H1 (cell line): ENCODE results near the gene FMO4. TPM values are rescaled to one million over a fixed set of nuclear protein-coding genes. Genes with fewer than 3 reads are reported as not detected.

Experiments
- CTCF ChIA-PET: fragments of 300-600 bp; sonication (Branson Sonifier 250); formaldehyde crosslinking; loops from one replicate; lab custom pipeline; 2021; ENCODE audit not compliant: partially characterized antibody; lab: Charles Lee
- POLR2A ChIA-PET: fragments of 300-600 bp; sonication (Branson Sonifier 250); formaldehyde crosslinking; loops from one replicate; lab custom pipeline; 2021; ENCODE audit warnings: inconsistent platforms; ENCODE audit not compliant: partially characterized antibody; lab: Charles Lee
- DNase-seq, 2 experiments: peaks; one replicate each; pipeline versions ENCODE4 v3.0.0 to v3.0.0-alpha.2; 2010 to 2022; ENCODE audit warnings: low spot score in 2 of 2, low read depth in 1 of 2, mixed read lengths in 1 of 2
- FAIRE-seq: peaks from 2 replicates; lab custom pipeline; 2011; peaks lifted over from hg19 to GRCh38; lab: Jason Lieb, UNC
- H2AFZ ChIP-seq: 2 replicates; pipeline ENCODE4 v1.8.1; 2012; ENCODE audit warnings: low read length, inconsistent platforms
- H2AK5ac ChIP-seq: 2 replicates; pipeline ENCODE4 v1.6.1; 2013; ENCODE audit warnings: low read depth, low read length
- H2BK120ac ChIP-seq: replicated peaks from 2 replicates; pipeline ENCODE3; 2013; ENCODE audit warnings: low read depth, low read length, inconsistent platforms
- H2BK12ac ChIP-seq: 2 replicates; pipeline ENCODE4 v1.6.1; 2013; ENCODE audit warnings: low read depth, low read length
- H2BK15ac ChIP-seq: 2 replicates; pipeline ENCODE4 v1.6.1; 2013; ENCODE audit warnings: low read length
- H2BK20ac ChIP-seq: 2 replicates; pipeline ENCODE4 v1.6.1; 2013; ENCODE audit warnings: low read length
- H2BK5ac ChIP-seq: 2 replicates; pipeline ENCODE4 v1.6.1; 2013; ENCODE audit warnings: low read depth, low read length
- H3K14ac ChIP-seq: 2 replicates; pipeline ENCODE4 v1.6.1; 2013; ENCODE audit warnings: inconsistent platforms; ENCODE audit not compliant: insufficient read length
- H3K18ac ChIP-seq: 2 replicates; pipeline ENCODE4 v1.6.1; 2013; ENCODE audit warnings: low read length; ENCODE audit errors: extremely low read depth
- H3K23ac ChIP-seq: 2 replicates; pipeline ENCODE4 v1.6.1; 2013; ENCODE audit warnings: inconsistent platforms; ENCODE audit not compliant: insufficient read length
- H3K23me2 ChIP-seq: 2 replicates; pipeline ENCODE4 v1.6.1; 2013; ENCODE audit warnings: low read depth, low read length
- H3K27ac ChIP-seq: 2 replicates; pipeline ENCODE4 v1.6.1; 2011; ENCODE audit warnings: low read depth, low read length, inconsistent platforms
- H3K27me3 ChIP-seq, 4 experiments: replicated peaks in 1 of 4; 1 replicate in 1 of 4; 2 replicates in 3 of 4; pipeline versions ENCODE4 v1.6.1 to v1.8.1; 2011 to 2013; ENCODE audit warnings: low read length in 3 of 4, mild to moderate bottlenecking in 3 of 4, inconsistent platforms in 2 of 4, mixed read lengths in 2 of 4, moderate library complexity in 1 of 4; ENCODE audit not compliant: control insufficient read depth in 3 of 4, insufficient read depth in 3 of 4; ENCODE audit errors: extremely low read depth in 1 of 4
- H3K36me3 ChIP-seq, 4 experiments: 2 replicates each; pipeline versions ENCODE4 v1.6.1 to v1.8.1; 2011 to 2013; ENCODE audit warnings: mild to moderate bottlenecking in 4 of 4, low read length in 3 of 4, moderate library complexity in 2 of 4, control low read depth in 1 of 4, inconsistent platforms in 1 of 4; ENCODE audit not compliant: insufficient read depth in 4 of 4, control insufficient read depth in 2 of 4
- H3K4ac ChIP-seq: replicated peaks from 2 replicates; pipeline ENCODE3; 2013; ENCODE audit warnings: low read length, low read depth, mixed read lengths, inconsistent platforms; ENCODE audit not compliant: insufficient read length
- H3K4me1 ChIP-seq, 4 experiments: replicated peaks in 1 of 4; 1 replicate in 1 of 4; 2 replicates in 3 of 4; pipeline versions ENCODE4 v1.6.1 to v1.8.1; 2011 to 2013; ENCODE audit warnings: low read length in 3 of 4, inconsistent platforms in 2 of 4, mixed read lengths in 1 of 4; ENCODE audit not compliant: insufficient read depth in 4 of 4, control insufficient read depth in 3 of 4
- H3K4me2 ChIP-seq, 2 experiments: 2 replicates each; pipeline versions ENCODE4 v1.6.1 to v1.8.1; 2011 to 2013; ENCODE audit warnings: low read depth in 2 of 2, low read length in 2 of 2, control low read depth in 1 of 2, inconsistent platforms in 1 of 2, mild to moderate bottlenecking in 1 of 2; ENCODE audit not compliant: insufficient read depth in 1 of 2
- H3K4me3 ChIP-seq, 4 experiments: fragments of 200-600, 300-600 bp in 1 of 4; sonication (generic), shearing (Covaris generic), sonication (Bioruptor Twin) in 1 of 4; 2 replicates each; pipeline versions ENCODE4 v1.5.1 to v1.8.1; 2011 to 2016; ENCODE audit warnings: low read length in 4 of 4, low read depth in 3 of 4, control low read depth in 2 of 4, inconsistent platforms in 2 of 4, mild to moderate bottlenecking in 2 of 4, mixed read lengths in 1 of 4, moderate library complexity in 1 of 4; ENCODE audit not compliant: insufficient read depth in 2 of 4; ENCODE audit errors: extremely low read depth in 1 of 4
- H3K56ac ChIP-seq: replicated peaks from 2 replicates; pipeline ENCODE3; 2013; ENCODE audit warnings: low read depth, mild to moderate bottlenecking, mixed read lengths, low read length, inconsistent platforms; ENCODE audit not compliant: insufficient read length
- H3K79me1 ChIP-seq: 2 replicates; pipeline ENCODE4 v1.6.1; 2013; ENCODE audit warnings: low read depth, low read length, control low read depth
- H3K79me2 ChIP-seq, 2 experiments: 2 replicates each; pipeline versions ENCODE4 v1.6.1 to v1.8.1; 2012 to 2013; ENCODE audit warnings: low read length in 2 of 2, mild to moderate bottlenecking in 2 of 2, inconsistent platforms in 1 of 2; ENCODE audit not compliant: insufficient read depth in 2 of 2, control insufficient read depth in 1 of 2
- H3K9ac ChIP-seq, 4 experiments: replicated peaks in 1 of 4; 1 replicate in 1 of 4; 2 replicates in 3 of 4; pipeline versions ENCODE4 v1.6.1 to v1.8.1; 2011 to 2013; ENCODE audit warnings: low read depth in 3 of 4, low read length in 3 of 4, control low read depth in 2 of 4, mild to moderate bottlenecking in 2 of 4, moderate library complexity in 2 of 4, inconsistent platforms in 1 of 4; ENCODE audit errors: extremely low read depth in 1 of 4
- H3K9me3 ChIP-seq, 2 experiments: 2 replicates each; pipeline versions ENCODE4 v1.6.1 to v1.8.1; 2012 to 2013; ENCODE audit warnings: mild to moderate bottlenecking in 2 of 2, moderate library complexity in 2 of 2, control low read depth in 1 of 2, inconsistent platforms in 1 of 2, low read depth in 1 of 2, low read length in 1 of 2, mixed read lengths in 1 of 2; ENCODE audit not compliant: insufficient read depth in 2 of 2
- H4K20me1 ChIP-seq, 2 experiments: replicated peaks in 1 of 2; 2 replicates each; pipeline versions ENCODE3 to v1.8.1; 2011 to 2013; ENCODE audit warnings: inconsistent platforms in 2 of 2, low read length in 2 of 2, mild to moderate bottlenecking in 1 of 2; ENCODE audit not compliant: insufficient read depth in 2 of 2, control insufficient read depth in 1 of 2
- H4K5ac ChIP-seq: 2 replicates; pipeline ENCODE4 v1.6.1; 2013; ENCODE audit warnings: low read length, low read depth, mixed read lengths, inconsistent platforms; ENCODE audit not compliant: insufficient read length
- H4K8ac ChIP-seq: 2 replicates; pipeline ENCODE4 v1.8.0; 2013; ENCODE audit warnings: mild to moderate bottlenecking, moderate library complexity, low read length, inconsistent platforms; ENCODE audit not compliant: insufficient read depth; ENCODE audit errors: extremely low read depth
- H4K91ac ChIP-seq: replicated peaks from 2 replicates; pipeline ENCODE3; 2013; ENCODE audit warnings: low read length, mixed read lengths, inconsistent platforms; ENCODE audit not compliant: insufficient read length
- HDAC2 ChIP-seq, 2 experiments: fragments of 300-600 bp in 1 of 2; sonication (generic) in 1 of 2; IDR thresholded peaks; 2 replicates each; pipeline ENCODE4 v1.6.1; 2011 to 2012; ENCODE audit warnings: low read depth in 2 of 2, low read length in 2 of 2, mild to moderate bottlenecking in 2 of 2, moderate library complexity in 2 of 2, borderline replicate concordance in 1 of 2, inconsistent platforms in 1 of 2
- JUND ChIP-seq: IDR thresholded peaks from 2 replicates; pipeline ENCODE4 v1.6.1; 2011; ENCODE audit warnings: mild to moderate bottlenecking, improper control_type of control experiment, low read length
- KDM1A ChIP-seq: fragments of 200-600, 300-600 bp; sonication (generic); IDR thresholded peaks from 2 replicates; pipeline ENCODE4 v1.7.1; 2016; ENCODE audit warnings: mild to moderate bottlenecking, low read length, borderline replicate concordance
- POLR2A ChIP-seq, 2 experiments: IDR thresholded peaks; 1 replicate in 1 of 2; 2 replicates in 1 of 2; pipeline ENCODE4 v1.6.1; 2011; ENCODE audit warnings: low read depth in 2 of 2, low read length in 2 of 2, mild to moderate bottlenecking in 2 of 2; ENCODE audit errors: control extremely low read depth in 1 of 2
- RAD21 ChIP-seq, 2 experiments: IDR thresholded peaks in 1 of 2; conservative IDR thresholded peaks in 1 of 2; 2 replicates each; pipeline ENCODE4 v1.6.1; 2011; ENCODE audit warnings: low read depth in 2 of 2, low read length in 2 of 2, improper control_type of control experiment in 1 of 2, inconsistent platforms in 1 of 2, mild to moderate bottlenecking in 1 of 2, moderate library complexity in 1 of 2
- RFX5 ChIP-seq: IDR thresholded peaks from 2 replicates; pipeline ENCODE4 v1.6.1; 2011; ENCODE audit warnings: low read depth, low read length, improper control_type of control experiment, borderline replicate concordance
- SAP30 ChIP-seq: fragments of 300-600 bp; sonication (generic); IDR thresholded peaks from 2 replicates; pipeline ENCODE4 v1.7.1; 2012; ENCODE audit warnings: low read length, moderate library complexity, mild to moderate bottlenecking, inconsistent platforms; ENCODE audit not compliant: insufficient read depth, insufficient replicate concordance
- SP4 ChIP-seq: IDR thresholded peaks from 2 replicates; pipeline ENCODE4 v1.6.1; 2012; ENCODE audit warnings: low read length, inconsistent platforms
- SUZ12 ChIP-seq: fragments of 200-600 bp; sonication (generic); IDR thresholded peaks from 2 replicates; pipeline ENCODE4 v1.6.1; 2012; ENCODE audit warnings: mild to moderate bottlenecking, inconsistent platforms, low read length, moderate library complexity, mixed read lengths
- WGBS, 2 experiments: shearing (Covaris generic) in 1 of 2; methylation state at CpG; one replicate each; pipeline versions ENCODE4 v1.1.6 to v1.1.7; 2013 to 2015; ENCODE audit warnings: low lambda C conversion rate in 2 of 2, mixed read lengths in 2 of 2, inconsistent platforms in 1 of 2, low coverage in 1 of 2, missing lambda C conversion rate in 1 of 2; ENCODE audit not compliant: insufficient replicate concordance in 2 of 2, insufficient coverage in 1 of 2, insufficient read length in 1 of 2; ENCODE audit errors: extremely low coverage in 1 of 2, missing lambda C conversion rate in 1 of 2; 5-methylcytosine and 5-hydroxymethylcytosine counted together
- polyA plus RNA-seq, 7 experiments: library from polyadenylated mRNA; depleted of rRNA in 3 of 7; stranded (reverse) in 5 of 7; unstranded in 2 of 7; fragments of >200 nt in 5 of 7; fragments of 200-250 nt in 2 of 7; gene quantifications; 1 replicate in 5 of 7; 2 replicates in 1 of 7; 4 replicates in 1 of 7; pipeline versions ENCODE4 v1.2.1 to v1.2.3, GENCODE V29; 2011 to 2013; ENCODE audit warnings: missing spikeins in 2 of 7, mixed read lengths in 2 of 7
- total RNA-seq: library from RNA; stranded (reverse); fragmentation: NEBNext Ultra II Directional; extraction: Animal tissue kit (Norgen Biotek cat#: 25700); gene quantifications from 2 replicates; pipeline ENCODE4 v1.2.1, GENCODE V29; 2021
- TF ChIP-seq, protein P1 (sequence below): IDR thresholded peaks from 2 replicates; pipeline ENCODE4 v1.6.1; 2012; ENCODE audit warnings: low read length, inconsistent platforms
- TF ChIP-seq, protein P2 (sequence below): IDR thresholded peaks from 2 replicates; pipeline ENCODE4 v1.6.1; 2011; ENCODE audit warnings: low read length, improper control_type of control experiment

Gene FMO4
- total and polyA plus RNA-seq, 2 of the 8 experiments (the other 6 are each of a cell fraction or from before 2014, with no cell fraction given), result 1.5 to 2.3 TPM

DNA sequence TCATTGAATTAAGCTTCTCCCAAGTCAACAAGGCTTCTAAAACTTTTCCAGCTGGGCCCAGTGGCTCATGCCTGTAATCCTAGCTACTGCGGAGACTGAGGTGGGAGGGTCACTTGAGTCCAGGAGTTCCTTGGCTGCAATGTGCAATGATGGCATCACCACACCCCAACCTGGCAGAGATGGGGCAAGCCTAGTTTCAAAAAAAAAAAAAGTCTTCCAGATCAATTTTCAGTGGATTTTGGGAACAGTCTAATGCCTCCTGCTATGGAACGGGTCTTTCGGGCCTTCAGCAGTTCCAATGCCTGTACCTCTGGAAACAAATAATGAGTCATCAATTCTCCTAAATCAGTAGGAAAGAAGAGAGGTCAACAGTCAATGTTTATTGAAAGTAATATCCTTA lies 38.0 kb downstream of the FMO4 start:
- Histone ChIP-seq H3K36me3 (no peaks in the 10 kb centered on the region), H3K56ac (no peak overlapping the region), H2AFZ (no peak overlapping the region), H4K8ac (no peak overlapping the region), H2BK120ac (no peak overlapping the region), H3K9ac (no peak overlapping the region), H3K9me3 (no peaks in the 10 kb centered on the region), H3K4me1 (peaks cover 0 to 5% (median 0%) of the 10 kb centered on the region in 4 experiments; a peak in 2 of 7 replicates), H3K4me2 (no peak overlapping the region), H2BK15ac (no peak overlapping the region), H4K5ac (no peak overlapping the region), H4K20me1 (no peaks in the 10 kb centered on the region), H3K23me2 (peaks cover 1% of the 10 kb centered on the region; the same call in 1 of the 2 replicates), H4K91ac (no peak overlapping the region), H3K79me2 (no peaks in the 10 kb centered on the region), H3K18ac (no peak overlapping the region), H3K27ac (no peak overlapping the region), H3K14ac (no peak overlapping the region), H2BK20ac (no peak overlapping the region), H2AK5ac (no peak overlapping the region), H3K79me1 (no peaks in the 10 kb centered on the region), H3K4me3 (no peak overlapping the region), H3K23ac (no peak overlapping the region), H2BK12ac (no peak overlapping the region), H3K4ac (no peak overlapping the region), H3K27me3 (no peaks in the 10 kb centered on the region), H2BK5ac (no peak overlapping the region)
- FAIRE-seq, result no peak
- WGBS, 2 experiments, result 88% methylated on average over 3 of the region's 3 CpGs; no CpG with 5 or more reads in 1 of the 2 experiments
- ChIA-PET POLR2A (no interaction called here), CTCF (interaction anchor here (0.6 to 2.4 kb wide), 7 partner anchors 8 to 54 kb away, joined by 3 to 9 read pairs (median 4); no protein-coding TSS in a partner anchor)
- DNase-seq, result no peak
- TF ChIP-seq SP4 (no peak), RFX5 (no peak), KDM1A (no peak), POLR2A (IDR thresholded peaks at IDR 0.05; ENCODE audit: control extremely low read depth in 1 of 2, low read depth in 2 of 2, low read length in 2 of 2) (no peak), RAD21 (IDR thresholded peaks at IDR 0.05 in 1 of 2, conservative IDR thresholded peaks at IDR 0.05 in 1 of 2; ENCODE audit: low read depth in 2 of 2, low read length in 2 of 2) (no peak), HDAC2 (IDR thresholded peaks at IDR 0.05; ENCODE audit: borderline replicate concordance in 1 of 2, low read depth in 2 of 2, low read length in 2 of 2) (no peak), SUZ12 (no peak), SAP30 (no peak), JUND (no peak)
- TF ChIP-seq, protein P1, sequence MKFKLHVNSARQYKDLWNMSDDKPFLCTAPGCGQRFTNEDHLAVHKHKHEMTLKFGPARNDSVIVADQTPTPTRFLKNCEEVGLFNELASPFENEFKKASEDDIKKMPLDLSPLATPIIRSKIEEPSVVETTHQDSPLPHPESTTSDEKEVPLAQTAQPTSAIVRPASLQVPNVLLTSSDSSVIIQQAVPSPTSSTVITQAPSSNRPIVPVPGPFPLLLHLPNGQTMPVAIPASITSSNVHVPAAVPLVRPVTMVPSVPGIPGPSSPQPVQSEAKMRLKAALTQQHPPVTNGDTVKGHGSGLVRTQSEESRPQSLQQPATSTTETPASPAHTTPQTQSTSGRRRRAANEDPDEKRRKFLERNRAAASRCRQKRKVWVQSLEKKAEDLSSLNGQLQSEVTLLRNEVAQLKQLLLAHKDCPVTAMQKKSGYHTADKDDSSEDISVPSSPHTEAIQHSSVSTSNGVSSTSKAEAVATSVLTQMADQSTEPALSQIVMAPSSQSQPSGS, result no peak
- TF ChIP-seq, protein P2, sequence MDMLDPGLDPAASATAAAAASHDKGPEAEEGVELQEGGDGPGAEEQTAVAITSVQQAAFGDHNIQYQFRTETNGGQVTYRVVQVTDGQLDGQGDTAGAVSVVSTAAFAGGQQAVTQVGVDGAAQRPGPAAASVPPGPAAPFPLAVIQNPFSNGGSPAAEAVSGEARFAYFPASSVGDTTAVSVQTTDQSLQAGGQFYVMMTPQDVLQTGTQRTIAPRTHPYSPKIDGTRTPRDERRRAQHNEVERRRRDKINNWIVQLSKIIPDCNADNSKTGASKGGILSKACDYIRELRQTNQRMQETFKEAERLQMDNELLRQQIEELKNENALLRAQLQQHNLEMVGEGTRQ, result no peak
